HG02623 (cell line): ENCODE results near the gene RSF1.
"Not testable (repeated sequence)": the region's sequence is repeated elsewhere in the genome, so short reads cannot be mapped to it uniquely, and the experiment has no call there.

Source experiments
- ATAC-seq: cut with Tn5 transposase; IDR thresholded peaks from one replicate; pipeline ENCODE4 v1.9.1; 2021; ENCODE audit warnings: moderate library complexity; ENCODE audit not compliant: unreplicated experiment

Gene RSF1

DNA sequence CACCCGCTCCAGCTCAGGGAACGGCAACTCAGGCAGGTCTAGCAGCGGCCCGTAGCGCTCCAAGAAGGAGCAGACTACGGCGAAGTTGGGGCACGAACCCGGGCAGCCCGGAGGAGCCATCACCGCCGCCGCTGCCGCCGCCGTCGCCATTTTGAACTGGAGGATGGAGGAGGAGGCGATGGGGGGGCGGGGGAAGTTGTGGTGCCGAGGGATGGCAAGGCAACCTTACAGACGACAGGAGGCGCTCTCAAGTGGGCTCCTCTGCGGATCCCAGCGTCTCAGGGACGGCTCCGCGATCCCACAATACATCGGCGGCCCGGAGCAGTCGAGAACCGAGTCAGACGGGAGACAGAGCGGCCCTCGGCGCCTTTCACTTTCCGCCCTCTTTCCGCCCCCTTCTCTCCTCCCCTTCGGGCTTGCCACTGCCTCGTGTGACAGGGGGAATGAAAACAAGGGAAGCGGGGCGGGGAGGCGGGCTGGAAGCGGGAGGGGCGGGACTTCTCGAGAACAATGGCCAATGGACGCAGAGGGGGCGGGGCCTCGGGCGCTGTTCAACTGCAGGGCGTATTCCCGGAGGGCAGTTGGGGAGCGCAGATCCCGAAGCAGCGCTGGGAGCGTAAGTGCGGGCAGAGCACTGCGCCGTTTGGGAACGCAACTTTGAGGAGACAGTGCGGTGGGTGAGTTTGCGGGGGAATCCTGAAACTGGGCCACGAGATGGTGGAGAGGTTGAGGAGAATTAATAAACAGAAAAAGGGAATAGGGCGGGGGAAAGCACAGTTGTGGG lies at the start of gene RSF1, which contains the start of gene AAMDC:
RSF1 (minus strand) TSS at position 158 of the 784 bp plus-strand sequence; CDS start at position 150, 8 bp downstream.
AAMDC (plus strand) TSS at position 580 of the 784 bp plus-strand sequence. CDS start 21,353 bp downstream, outside the sequence.
- ATAC-seq, result peak; percentile 77

GRCh38 chr11:77868744-77869143 lies 48.2 kb upstream of the RSF1 start:
- ATAC-seq, result no peak

GRCh38 chr11:77866336-77866735 lies 45.8 kb upstream of the RSF1 start:
- ATAC-seq, result no peak

GRCh38 chr11:77865805-77866204 lies 45.3 kb upstream of the RSF1 start:
- no peak for ATAC-seq

GRCh38 chr11:77861444-77861843 lies 40.9 kb upstream of the RSF1 start:
- ATAC-seq, result not testable (repeated sequence)

DNA sequence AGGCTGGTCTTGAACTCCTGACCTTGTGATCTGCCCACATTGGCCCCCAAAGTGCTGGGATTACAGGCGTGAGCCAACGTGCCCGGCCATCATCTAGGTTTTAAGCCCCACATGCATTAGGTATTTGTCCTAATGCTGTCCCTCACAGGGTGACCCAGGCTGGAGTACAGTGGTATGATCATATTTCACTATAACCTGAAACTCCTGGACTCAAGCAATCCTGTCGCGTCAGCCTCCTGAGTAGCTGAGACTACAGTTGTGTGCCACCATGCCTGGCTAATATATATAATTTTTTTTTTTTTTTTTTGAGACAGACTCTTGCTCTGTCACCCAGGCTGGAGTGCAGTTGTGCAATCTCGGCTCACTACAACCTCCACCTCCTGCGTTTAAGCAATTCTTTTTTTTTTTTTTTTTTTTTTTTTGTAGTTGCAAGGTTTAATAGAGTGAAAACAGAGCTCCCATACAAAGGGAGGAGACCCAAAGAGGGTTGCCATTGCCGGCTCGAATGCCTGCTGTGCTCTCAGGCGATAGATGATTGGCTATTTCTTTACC lies 37.5 kb upstream of the RSF1 start:
- ATAC-seq, result not testable (repeated sequence)

DNA sequence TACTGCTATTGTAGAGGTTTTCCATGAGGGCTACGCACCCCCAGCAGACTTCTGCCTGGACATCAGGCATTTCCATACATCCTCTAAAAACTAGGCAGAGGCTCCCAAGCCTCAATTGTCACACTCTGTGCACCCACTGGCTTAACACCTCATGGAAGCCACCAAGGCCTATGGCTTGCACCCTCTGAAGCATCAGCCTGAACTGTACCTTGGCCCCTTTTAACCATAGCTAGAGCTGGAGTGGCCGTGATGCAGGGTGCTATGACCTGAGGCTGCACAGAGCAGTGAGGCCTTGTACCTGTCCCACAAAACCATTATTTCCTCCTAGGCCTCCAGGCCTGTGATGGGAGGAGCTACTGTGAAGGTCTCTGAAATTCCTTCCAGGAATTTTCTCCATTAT lies 34.3 kb upstream of the RSF1 start:
- no peak for ATAC-seq

DNA sequence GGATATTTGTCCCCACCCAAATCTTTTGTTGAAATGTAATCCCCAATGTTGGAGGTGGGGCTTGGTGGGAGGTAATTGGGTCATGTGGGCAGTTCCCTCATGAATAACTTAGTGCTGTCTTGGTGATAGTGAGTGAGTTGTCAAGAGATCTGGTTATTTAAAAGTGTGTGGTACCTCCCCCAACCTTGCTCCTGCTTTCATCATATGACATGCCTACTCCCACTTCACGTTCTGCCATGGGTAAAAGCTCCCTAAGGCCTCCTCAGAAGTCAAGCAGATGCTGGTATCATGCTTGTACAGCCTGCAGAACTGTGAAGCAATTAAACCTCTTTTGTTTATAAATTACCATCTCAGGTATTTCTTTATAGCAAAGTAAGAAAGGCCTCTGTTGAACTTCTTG lies 31.0 kb upstream of the RSF1 start:
- ATAC-seq, result no peak

DNA sequence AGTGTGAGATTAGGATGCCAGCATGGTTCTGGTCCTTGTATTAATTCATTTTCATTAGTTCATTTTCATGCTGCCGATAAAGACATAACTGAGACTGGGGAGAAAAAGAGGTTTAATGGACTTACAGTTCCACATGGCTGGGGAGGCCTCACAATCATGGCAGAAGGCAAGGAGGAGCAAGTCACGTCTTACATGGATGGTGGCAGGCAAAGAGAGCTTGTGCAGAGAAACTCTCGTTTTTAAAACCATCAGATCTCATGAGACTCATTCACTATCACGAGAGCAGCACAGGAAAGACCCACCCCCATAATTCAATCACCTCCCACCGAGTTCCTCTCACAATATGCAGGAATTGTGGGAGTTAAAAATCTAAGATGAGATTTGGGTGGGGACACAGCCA lies 23.2 kb upstream of the RSF1 start:
- not testable (repeated sequence) for ATAC-seq

GRCh38 chr11:77842441-77843121 lies 22.1 kb upstream of the RSF1 start:
- ATAC-seq, result no peak

- ATAC-seq, result no peak
These were observed 12.8 kb upstream of the RSF1 start for GRCh38 chr11:77833302-77833701.

DNA sequence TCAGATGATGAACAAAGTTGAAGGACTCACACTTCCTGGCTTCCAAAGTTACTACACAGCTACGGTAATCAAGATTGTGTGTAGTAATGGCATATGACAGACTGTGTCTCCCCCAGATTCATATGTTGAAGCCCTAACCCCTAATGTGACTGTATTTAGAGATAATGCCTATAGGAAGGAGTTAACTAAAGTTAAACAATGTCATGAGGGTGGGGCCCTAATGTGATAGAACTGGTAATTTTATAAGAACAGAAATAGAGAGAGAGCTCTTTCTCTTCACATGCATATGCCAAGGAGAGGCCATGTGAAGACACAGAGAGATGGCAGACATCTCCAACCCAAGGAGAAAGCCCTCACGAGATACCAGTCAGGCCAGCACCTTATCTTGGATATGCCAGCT lies 8.4 kb upstream of the RSF1 start:
- no peak for ATAC-seq

- no peak for ATAC-seq
These were observed 3.3 kb upstream of the RSF1 start for GRCh38 chr11:77823775-77824174.

DNA sequence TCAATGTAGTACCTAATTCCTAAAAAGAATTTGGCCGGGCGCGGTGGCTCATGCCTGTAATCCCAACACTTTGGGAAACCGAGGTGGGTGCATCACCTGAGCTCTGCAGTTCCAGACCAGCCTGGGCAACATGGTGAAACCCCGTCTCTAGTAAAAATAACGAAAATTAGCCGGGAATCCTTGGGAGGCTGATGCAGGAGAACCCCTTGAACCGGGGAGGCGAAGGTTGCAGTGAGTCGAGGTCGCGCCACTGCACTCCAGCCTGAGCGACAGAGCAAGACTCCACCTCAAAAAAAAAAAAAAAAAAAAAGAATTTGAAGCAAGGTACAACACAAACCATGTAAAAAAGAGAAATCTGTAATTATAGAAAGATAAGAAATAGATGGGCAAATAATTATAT lies 1.6 kb upstream of the RSF1 start:
- not testable (repeated sequence) for ATAC-seq

- no peak for ATAC-seq
These were observed 878 bp upstream of the RSF1 start for GRCh38 chr11:77821349-77821851.

GRCh38 chr11:77819921-77820564 lies 479 bp downstream of the RSF1 start:
- peak; percentile 5 for ATAC-seq

DNA sequence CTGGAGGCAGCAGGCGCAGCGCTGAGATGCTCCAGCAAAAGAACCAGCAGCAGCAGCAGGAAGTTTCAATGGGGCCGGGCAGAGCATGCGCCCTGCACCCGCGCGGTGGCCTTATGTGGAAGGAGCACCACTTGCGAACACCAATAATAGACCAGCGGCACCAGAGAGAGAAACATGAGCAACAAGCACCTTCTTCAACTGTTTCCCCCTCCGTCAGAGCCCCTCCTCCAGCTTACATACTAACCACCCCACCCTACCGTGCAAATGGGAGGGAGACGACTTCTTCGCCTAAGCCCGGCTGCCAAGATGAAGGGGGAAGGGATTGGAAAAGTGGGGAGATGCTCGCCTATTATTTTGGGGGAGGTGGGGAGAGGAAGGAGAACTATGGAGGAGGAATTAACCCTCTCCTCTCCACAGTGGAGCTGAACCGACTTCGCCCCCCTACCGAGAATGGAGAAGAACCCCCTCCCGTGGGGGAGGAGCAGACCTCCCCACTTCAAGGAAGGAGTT lies 1.1 kb downstream of the RSF1 start:
- ATAC-seq, result peak; percentile 47

DNA sequence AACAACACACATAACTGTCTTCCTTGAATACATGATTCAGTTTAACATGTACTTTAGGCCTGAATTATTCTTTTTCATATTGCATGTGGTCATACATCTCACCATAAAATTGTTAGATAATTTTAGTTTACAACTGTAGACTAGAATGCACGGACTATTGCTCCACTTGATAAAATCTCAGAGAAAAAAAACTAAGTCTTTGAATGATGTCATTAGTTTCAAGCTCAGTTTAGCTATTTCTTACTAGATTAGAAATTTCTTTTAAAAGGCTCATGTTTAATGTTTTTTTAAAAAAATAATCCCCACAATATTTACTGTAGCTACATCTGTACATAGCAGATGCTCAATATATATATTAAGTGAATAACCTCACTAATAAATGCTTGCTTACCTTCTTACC lies 5.1 kb downstream of the RSF1 start:
- no peak for ATAC-seq

GRCh38 chr11:77814848-77815247 lies 5.7 kb downstream of the RSF1 start:
- ATAC-seq, result no peak

DNA sequence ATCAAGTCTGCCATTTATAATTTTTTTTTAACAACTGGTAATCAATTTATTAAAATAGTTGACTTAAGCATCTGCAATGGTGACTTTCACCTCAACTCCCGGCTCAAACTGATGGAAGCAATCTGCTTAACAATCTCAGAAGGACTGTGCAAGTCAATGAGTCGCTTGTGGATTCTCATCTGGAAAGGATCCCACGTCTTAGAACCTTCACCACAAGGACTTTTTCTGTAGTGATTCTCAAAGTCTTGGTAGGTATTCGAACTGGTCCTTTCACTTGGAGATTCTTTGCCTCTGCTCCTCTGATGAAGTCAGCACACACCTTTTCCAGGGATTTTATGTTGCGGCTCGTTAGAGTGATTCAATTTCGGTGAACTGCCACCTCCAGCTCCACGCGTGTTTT lies 7.3 kb downstream of the RSF1 start:
- ATAC-seq, result no peak

GRCh38 chr11:77806993-77807392 lies 13.5 kb downstream of the RSF1 start:
- ATAC-seq, result no peak
